HG03025 (cell line): ENCODE measurements around the gene LARGE2.
"Not testable (repeated sequence)": the region's sequence is repeated elsewhere in the genome, so short reads cannot be mapped to it uniquely, and the experiment has no call there.

Experiments used
- ATAC-seq: cut with Tn5 transposase; IDR thresholded peaks from one replicate; pipeline ENCODE4 v1.9.1; 2021; ENCODE audit warnings: mild to moderate bottlenecking, moderate library complexity; ENCODE audit not compliant: unreplicated experiment, low FRiP score

Gene LARGE2

GRCh38 chr11:45895553-45896259 lies 26.8 kb upstream of the LARGE2 start:
- ATAC-seq: no peak

GRCh38 chr11:45896422-45896984 lies 26.0 kb upstream of the LARGE2 start:
- ATAC-seq: no peak

GRCh38 chr11:45897556-45897955 lies 24.9 kb upstream of the LARGE2 start:
- ATAC-seq: no peak

GRCh38 chr11:45899086-45899447 lies 23.4 kb upstream of the LARGE2 start:
- ATAC-seq: no peak

GRCh38 chr11:45899448-45900174 lies 22.8 kb upstream of the LARGE2 start:
- no peak for ATAC-seq

GRCh38 chr11:45900175-45900800 lies 22.2 kb upstream of the LARGE2 start:
- not testable (repeated sequence) for ATAC-seq

- ATAC-seq: no peak
These were observed 21.4 kb upstream of the LARGE2 start for GRCh38 chr11:45900916-45901617.

- ATAC-seq: no peak
These were observed 20.8 kb upstream of the LARGE2 start for GRCh38 chr11:45901626-45902025.

- no peak for ATAC-seq
These were observed 19.7 kb upstream of the LARGE2 start for GRCh38 chr11:45902452-45903380.

GRCh38 chr11:45904309-45904915 lies 18.0 kb upstream of the LARGE2 start:
- ATAC-seq: no peak

- ATAC-seq: no peak
These were observed 17.4 kb upstream of the LARGE2 start for GRCh38 chr11:45905095-45905494.

GRCh38 chr11:45905576-45905975 lies 16.9 kb upstream of the LARGE2 start:
- ATAC-seq: not testable (repeated sequence)

GRCh38 chr11:45906096-45906682 lies 16.3 kb upstream of the LARGE2 start:
- ATAC-seq: no peak

GRCh38 chr11:45906965-45907611 lies 15.4 kb upstream of the LARGE2 start, which contains the start of gene FREY1:
Gene FREY1 (minus strand): TSS chr11:45907271. CDS start chr11:45907245, 26 bp downstream.
- no peak for ATAC-seq

- ATAC-seq: no peak
These were observed 14.5 kb upstream of the LARGE2 start for GRCh38 chr11:45907911-45908370.

GRCh38 chr11:45909594-45910475 lies 12.6 kb upstream of the LARGE2 start:
- no peak for ATAC-seq

GRCh38 chr11:45910623-45911022 lies 11.8 kb upstream of the LARGE2 start:
- no peak for ATAC-seq
